ENCODE results near the gene CST7. TPM values are rescaled to one million over a fixed set of nuclear protein-coding genes. Genes with fewer than 3 reads are reported as not detected.

The CST7 gene
- total and polyA plus RNA-seq, 2 of the 13 experiments (the other 11 are each of a cell fraction or from before 2014, with no cell fraction given) = not detected

GRCh38 chr20:24963672-24964505, 14.8 kb downstream of the CST7 start:
- Histone ChIP-seq H3K36me3 (replicated peaks in 1 of 2; ENCODE audit: control insufficient read depth in 1 of 2, insufficient read depth in 2 of 2, low read length in 2 of 2) (peaks cover 40 to 82% of the 10 kb centered on the region in 2 experiments), H4K20me1 (ENCODE audit: insufficient read depth, low read length) (no peaks in the 10 kb centered on the region), H3K79me2 (ENCODE audit: insufficient read depth, low read length) (no peaks in the 10 kb centered on the region), H3K27me3 (ENCODE audit: control insufficient read depth in 1 of 2, insufficient read depth in 2 of 2, low read length in 2 of 2) (no peaks in the 10 kb centered on the region), H3K4me2 (ENCODE audit: low read depth, low read length) (no peak overlapping the region), H3K4me1 (ENCODE audit: insufficient read depth, low read length) (no peaks in the 10 kb centered on the region), H2AFZ (ENCODE audit: low read length) (no peak overlapping the region), H3K9me3 (ENCODE audit: low read length) (no peaks in the 10 kb centered on the region), H3K27ac (ENCODE audit: extremely low read length, insufficient read depth, low read length) (no peak overlapping the region), H3K9ac (ENCODE audit: insufficient read depth, low read depth, low read length) (no peak overlapping the region), H3K4me3 (replicated peaks in 1 of 3; ENCODE audit: insufficient read depth in 1 of 3, low read depth in 2 of 3, low read length in 3 of 3) (no peak overlapping the region)
- ATAC-seq = no peak
- 97% methylated on average over 20 of the region's 21 CpGs for WGBS (ENCODE audit: low lambda C conversion rate)
- no peak for DNase-seq (ENCODE audit: low spot score)
- in situ Hi-C loops (cut with HindIII; ENCODE audit: extremely low pct_ligation_motif_present, low pct_unique_long_range_greater_than_20kb) = no loop called here
- POLR2A ChIA-PET = no interaction called here
- CTCF ChIA-PET (ENCODE audit: low intra/inter-chr PET ratio, low total read pairs) = no interaction called here
- no TSS peak for BruUV-seq (replicated peaks)
- no peak for FAIRE-seq
- TF ChIP-seq AGO2 (optimal IDR thresholded peaks at IDR 0.05; ENCODE audit: low read depth, low read length) (peak; percentile 59), KDM4B (CRISPR knock-in tag; IDR thresholded peaks at IDR 0.05) (no peak), TGIF2 (CRISPR knock-in tag; IDR thresholded peaks at IDR 0.05) (no peak), ZNF713 (CRISPR knock-in tag; IDR thresholded peaks at IDR 0.05) (no peak), YY1 (IDR thresholded peaks at IDR 0.05; ENCODE audit: insufficient read depth, insufficient replicate concordance, low read depth, low read length) (no peak), ZSCAN25 (CRISPR knock-in tag; IDR thresholded peaks at IDR 0.05) (no peak), ZNF816 (CRISPR knock-in tag; IDR thresholded peaks at IDR 0.05; ENCODE audit: borderline replicate concordance) (no peak), REL (CRISPR knock-in tag; conservative IDR thresholded peaks at IDR 0.05) (no peak), HNRNPUL1 (IDR thresholded peaks at IDR 0.05; ENCODE audit: low read depth, low read length) (no peak)
- intact Hi-C loops (cut with micrococcal nuclease; ENCODE audit: unreplicated experiment) = no loop called here

GRCh38 chr20:24964506-24964840, 15.4 kb downstream of the CST7 start:
- FAIRE-seq (no peak), DNase-seq (ENCODE audit: low spot score) (no peak), ATAC-seq (no peak)
- Histone ChIP-seq H2AFZ (ENCODE audit: low read length) (no peak overlapping the region), H3K9me3 (ENCODE audit: low read length) (no peaks in the 10 kb centered on the region), H4K20me1 (ENCODE audit: insufficient read depth, low read length) (no peaks in the 10 kb centered on the region), H3K27ac (ENCODE audit: extremely low read length, insufficient read depth, low read length) (no peak overlapping the region), H3K4me1 (ENCODE audit: insufficient read depth, low read length) (no peaks in the 10 kb centered on the region), H3K79me2 (ENCODE audit: insufficient read depth, low read length) (no peaks in the 10 kb centered on the region), H3K9ac (ENCODE audit: insufficient read depth, low read depth, low read length) (no peak overlapping the region), H3K36me3 (replicated peaks in 1 of 2; ENCODE audit: control insufficient read depth in 1 of 2, insufficient read depth in 2 of 2, low read length in 2 of 2) (peaks cover 45 to 86% of the 10 kb centered on the region in 2 experiments), H3K4me3 (replicated peaks in 1 of 3; ENCODE audit: insufficient read depth in 1 of 3, low read depth in 2 of 3, low read length in 3 of 3) (no peak overlapping the region), H3K4me2 (ENCODE audit: low read depth, low read length) (no peak overlapping the region), H3K27me3 (ENCODE audit: control insufficient read depth in 1 of 2, insufficient read depth in 2 of 2, low read length in 2 of 2) (no peaks in the 10 kb centered on the region)
- POLR2A ChIA-PET = no interaction called here
- WGBS (ENCODE audit: low lambda C conversion rate) = 95% methylated on average over 9 of the region's 9 CpGs
- in situ Hi-C loops (cut with HindIII; ENCODE audit: extremely low pct_ligation_motif_present, low pct_unique_long_range_greater_than_20kb) = no loop called here
- intact Hi-C loops (cut with micrococcal nuclease; ENCODE audit: unreplicated experiment) = no loop called here
- CTCF ChIA-PET (ENCODE audit: low intra/inter-chr PET ratio, low total read pairs) = no interaction called here
- BruUV-seq (replicated peaks) = no TSS peak
- TF ChIP-seq BRCA1 (CRISPR knock-in tag; IDR thresholded peaks at IDR 0.05) (no peak), SKIL (CRISPR knock-in tag; IDR thresholded peaks at IDR 0.05; ENCODE audit: borderline replicate concordance) (no peak), MTERF4 (CRISPR knock-in tag; IDR thresholded peaks at IDR 0.05) (no peak), NFE2 (CRISPR knock-in tag; IDR thresholded peaks at IDR 0.05) (no peak), TMF1 (CRISPR knock-in tag; IDR thresholded peaks at IDR 0.05; ENCODE audit: low read depth) (no peak), NFATC3 (CRISPR knock-in tag; IDR thresholded peaks at IDR 0.05) (no peak), ISX (CRISPR knock-in tag; conservative IDR thresholded peaks at IDR 0.05) (no peak)
- TF ChIP-seq, protein P1, sequence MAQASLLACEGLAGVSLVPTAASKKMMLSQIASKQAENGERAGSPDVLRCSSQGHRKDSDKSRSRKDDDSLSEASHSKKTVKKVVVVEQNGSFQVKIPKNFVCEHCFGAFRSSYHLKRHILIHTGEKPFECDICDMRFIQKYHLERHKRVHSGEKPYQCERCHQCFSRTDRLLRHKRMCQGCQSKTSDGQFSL (CRISPR knock-in tag; IDR thresholded peaks at IDR 0.05) = no peak

Data from HepG2 (cell line).